GM19043 (cell line): Measurements from ENCODE around the gene SRP68.

Experiments
- ATAC-seq: cut with Tn5 transposase; IDR thresholded peaks from one replicate; pipeline ENCODE4 v1.9.1; 2021; ENCODE audit warnings: low read depth; ENCODE audit not compliant: unreplicated experiment

Gene SRP68

DNA sequence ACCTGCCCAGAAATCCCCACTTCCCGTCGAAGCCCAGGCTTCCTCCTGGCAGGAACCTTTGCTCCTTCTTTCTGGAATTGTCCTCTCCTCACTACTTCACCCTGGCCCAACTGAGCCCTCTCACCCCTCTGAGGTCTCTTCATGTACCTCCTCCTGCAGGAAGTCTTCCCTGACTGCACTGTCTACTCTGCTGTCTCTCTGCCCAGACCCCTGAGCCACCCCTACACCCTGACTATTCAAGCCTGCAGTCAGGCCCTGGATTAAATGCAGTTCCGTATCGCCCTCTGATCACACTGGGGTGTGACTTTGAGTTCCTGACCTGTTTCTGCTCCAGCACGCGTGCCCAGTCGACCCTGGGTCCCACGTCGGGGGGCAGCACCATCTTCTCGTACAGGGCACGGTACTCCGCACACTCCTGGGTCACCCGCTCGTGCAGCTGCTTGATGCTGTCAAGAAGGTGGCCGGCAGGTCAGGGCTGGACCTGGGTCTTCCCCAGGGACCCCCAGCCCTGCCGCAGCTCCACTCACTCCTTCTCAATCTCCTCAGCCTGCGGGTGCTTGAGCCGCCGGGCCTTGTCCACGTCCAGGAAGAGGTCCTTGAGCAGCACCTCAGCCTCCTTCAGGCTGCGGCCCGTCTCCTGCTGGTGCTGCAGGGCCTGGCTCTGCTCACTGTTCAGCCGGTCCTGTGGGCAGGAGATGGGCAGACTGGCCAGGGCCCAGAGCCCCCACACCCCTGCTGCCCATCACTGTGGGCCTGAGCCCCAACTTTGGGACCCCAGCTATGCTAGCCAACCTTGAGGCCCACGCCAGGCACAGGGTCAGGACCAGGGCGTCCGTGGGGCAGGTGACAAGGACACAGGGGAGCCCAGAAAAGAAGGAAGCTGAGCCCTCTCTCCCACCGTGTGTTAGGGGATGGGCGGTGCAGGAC lies 49.1 kb downstream of the SRP68 start:
- no peak for ATAC-seq

DNA sequence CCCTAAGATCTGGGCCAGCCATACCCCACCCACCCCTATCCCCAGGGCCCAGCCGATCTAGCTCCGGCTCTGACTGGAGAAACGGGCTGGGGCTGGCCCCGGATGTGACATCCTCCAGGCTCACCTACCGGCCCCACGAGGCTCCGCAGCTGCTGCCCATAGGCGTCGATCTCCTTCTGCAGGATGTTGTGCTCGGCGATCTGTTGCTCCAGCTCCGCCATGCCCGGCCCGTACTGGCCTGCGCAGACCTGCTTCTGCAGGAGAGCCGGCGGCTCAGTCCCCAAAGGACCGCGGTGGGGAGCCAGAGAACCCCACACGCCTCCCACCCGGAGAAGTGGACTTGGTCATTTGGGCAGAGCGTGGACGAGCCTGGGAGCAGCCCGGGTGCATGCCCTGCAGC lies 50.0 kb downstream of the SRP68 start:
- no peak for ATAC-seq

DNA sequence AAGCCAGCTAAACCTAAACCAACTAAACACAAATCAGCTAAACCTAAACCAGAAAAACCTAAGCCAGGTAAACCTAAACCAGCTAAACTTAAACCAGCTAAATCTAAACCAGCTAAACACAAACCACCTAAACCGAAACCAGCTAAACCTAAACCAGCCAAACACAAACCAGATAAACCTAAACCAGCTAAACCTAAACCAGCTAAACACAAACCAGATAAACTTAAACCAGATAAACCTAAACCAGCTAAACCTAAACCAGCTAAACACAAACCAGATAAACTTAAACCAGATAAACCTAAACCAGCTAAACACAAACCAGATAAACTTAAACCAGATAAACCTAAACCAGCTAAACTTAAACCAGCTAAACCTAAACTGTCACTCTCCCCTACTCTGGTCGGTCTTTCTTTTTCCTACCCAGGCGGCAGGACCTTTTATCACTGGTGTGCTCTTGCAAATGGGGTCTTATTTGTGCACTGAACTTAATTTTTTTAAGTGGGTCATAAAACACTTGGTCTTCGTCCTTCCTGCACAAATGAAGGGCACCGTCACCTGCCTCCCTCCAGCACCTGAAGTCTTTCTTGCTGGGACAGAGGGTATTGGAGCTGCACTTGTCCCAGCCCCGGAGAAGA lies 52.4 kb downstream of the SRP68 start:
- no peak for ATAC-seq

DNA sequence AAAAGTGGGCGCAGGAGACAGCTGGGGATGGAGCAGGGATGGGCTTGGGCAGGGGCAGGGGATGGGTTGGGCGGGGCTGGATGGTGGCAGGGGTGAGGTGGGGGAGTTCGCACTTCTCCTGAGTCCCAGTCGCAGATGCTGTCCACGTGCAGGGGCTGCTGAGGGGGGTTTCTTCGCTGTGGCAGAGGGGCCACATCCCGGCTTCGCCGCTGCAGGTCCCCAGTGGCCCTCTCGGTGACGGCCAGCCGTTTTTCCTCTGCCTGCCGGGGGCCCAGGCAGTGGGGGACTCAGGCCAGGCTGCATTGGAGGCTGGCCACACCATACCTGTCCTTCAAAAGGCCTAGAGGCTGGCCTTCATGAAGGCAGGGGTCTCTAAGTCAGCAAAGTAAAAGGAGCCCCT lies 53.5 kb downstream of the SRP68 start:
- ATAC-seq = no peak

DNA sequence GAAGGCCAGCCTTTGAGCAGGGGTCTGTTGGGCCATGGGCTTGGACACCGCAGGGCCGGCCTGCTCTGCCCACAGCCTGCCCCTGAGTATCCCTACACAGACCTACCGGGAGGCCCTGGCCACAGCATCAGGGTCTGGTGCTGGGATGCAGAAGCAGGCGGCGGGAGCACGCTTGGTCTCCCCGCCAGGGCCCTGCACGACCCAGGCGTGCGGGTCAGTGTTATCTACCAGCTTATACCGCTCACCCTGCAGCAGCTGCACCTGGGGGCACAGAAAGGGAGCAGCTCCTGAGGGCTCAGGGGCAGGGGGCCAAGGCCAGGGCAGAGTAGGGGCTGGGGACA lies 54.0 kb downstream of the SRP68 start:
- ATAC-seq = no peak

DNA sequence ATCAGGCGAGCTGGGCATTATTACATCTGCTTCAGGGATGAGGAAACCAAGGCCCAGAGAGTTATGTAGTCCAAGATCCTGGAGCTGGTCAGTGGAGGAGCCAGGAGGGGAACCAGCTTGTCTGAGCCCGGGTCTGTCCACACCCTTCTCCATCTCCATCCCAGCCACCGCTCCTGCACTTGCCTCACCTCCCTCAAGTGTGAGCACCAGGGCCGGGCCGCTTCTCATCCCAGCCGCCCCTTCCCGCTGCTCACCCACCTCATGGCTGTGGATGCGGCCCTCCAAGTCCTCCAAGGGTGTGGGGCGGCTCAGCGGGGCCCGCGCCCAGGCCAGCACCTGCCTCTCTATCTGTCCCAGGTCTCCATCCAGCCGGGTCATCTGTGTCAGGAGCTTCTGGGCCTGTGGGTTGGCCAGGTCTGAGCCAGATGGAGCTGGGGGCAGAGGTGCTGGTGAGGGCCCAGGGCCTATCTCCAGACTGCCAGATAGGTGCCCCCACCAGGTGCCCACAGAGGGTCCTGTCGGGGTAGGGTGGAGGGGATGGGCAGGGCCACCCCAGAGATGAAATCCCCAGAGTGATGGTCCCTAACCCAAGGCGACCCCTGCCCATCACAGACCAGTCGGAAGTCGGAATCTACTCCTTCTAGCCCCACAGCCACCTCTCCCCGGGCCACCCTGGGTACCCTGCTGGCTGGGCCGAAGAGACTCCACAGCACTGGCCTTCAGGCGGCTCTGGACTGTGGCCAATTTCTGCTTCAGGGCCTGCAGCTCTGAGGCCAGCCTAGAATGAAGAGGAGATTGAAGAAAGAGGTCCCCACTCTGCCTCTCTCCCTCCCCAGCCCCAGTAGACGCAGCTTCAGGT lies 54.6 kb downstream of the SRP68 start:
- no peak for ATAC-seq

GRCh38 chr17:76014925-76015261 lies 57.4 kb downstream of the SRP68 start:
- no peak for ATAC-seq

- no peak for ATAC-seq
Measured at GRCh38 chr17:76014100-76014924, 58.0 kb downstream of the SRP68 start.

DNA sequence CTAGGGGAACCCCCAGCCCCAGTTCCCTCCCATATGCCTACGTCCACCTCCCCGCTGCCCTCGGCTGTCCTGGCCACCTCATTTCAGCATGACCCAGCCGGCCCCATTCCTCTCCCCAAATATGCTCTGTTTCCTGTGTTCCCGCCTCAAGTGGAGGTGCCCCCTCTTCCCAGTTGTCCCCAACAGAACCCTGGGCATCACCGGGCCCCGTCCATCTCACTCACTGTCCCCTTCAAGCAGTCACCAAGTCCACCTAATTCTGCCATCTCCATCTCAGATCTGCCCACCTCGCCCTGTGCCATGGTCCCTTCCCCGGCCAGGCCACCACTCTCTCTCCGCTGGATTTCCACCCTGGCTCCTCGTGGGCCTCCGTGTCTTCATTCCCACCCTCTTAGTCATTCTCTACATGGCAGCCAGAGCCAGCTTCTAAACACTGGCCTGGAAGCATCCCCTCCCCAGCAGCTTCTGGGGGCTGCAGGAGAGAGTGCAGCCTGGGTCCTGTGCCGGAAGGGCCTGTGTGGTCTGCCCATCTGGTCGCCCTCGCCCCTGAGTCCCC lies 58.9 kb downstream of the SRP68 start:
- no peak for ATAC-seq

DNA sequence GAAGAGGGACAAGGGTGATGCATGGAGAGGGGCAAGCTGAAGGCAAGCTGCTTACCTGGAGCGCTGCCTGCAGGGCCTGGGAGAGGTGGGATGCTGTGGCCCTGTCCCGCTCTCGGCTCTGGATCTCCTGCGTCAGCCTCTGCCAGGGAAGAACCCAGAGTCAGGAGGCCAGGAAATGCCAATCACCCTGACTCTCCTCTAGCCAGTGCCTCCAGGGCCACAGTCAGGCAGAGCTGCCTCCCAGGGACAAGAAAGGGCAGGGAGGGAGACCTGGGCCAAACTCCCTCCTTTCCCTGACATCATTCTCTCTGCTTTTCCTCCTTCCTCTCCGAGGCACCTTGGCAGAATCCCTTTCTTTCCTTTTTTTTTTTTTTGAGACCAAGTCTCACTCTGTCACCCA lies 60.4 kb downstream of the SRP68 start:
- no peak for ATAC-seq

DNA sequence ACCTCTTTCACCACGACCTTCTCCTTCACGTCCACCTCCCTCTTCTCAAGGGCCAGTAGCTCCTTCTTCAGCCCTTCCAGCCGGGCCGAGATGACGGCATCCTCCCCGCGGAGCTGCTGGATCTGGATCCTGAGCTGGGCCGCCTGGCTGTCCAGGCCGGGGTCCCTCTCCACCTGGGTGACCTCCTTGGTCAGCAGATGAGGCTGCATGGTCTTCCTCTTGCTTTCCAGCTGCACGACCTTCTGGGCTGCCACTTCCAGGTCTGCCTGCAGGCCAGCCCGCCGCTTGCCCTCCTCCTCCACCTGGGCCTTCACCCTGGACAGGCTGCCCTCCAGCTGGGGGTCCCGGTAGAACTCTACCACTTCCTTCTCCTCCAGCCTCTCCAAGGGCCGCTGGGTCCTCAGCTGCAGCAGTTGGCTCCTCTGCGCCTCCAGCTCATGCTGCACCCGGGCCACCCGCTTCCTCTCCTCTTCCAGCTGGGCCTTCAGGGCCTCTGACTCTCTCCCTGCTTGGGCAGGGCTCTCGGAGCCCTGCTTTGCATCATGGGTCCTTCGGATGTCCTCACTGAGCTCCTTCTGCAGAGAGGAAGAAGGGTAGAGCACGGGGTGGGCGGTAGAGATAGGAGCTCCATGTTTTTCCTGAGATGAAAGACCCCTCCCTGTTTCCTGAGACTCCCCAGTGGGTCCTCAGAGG lies 62.2 kb downstream of the SRP68 start:
- no peak for ATAC-seq

GRCh38 chr17:76009447-76009846 lies 62.9 kb downstream of the SRP68 start:
- ATAC-seq = no peak

DNA sequence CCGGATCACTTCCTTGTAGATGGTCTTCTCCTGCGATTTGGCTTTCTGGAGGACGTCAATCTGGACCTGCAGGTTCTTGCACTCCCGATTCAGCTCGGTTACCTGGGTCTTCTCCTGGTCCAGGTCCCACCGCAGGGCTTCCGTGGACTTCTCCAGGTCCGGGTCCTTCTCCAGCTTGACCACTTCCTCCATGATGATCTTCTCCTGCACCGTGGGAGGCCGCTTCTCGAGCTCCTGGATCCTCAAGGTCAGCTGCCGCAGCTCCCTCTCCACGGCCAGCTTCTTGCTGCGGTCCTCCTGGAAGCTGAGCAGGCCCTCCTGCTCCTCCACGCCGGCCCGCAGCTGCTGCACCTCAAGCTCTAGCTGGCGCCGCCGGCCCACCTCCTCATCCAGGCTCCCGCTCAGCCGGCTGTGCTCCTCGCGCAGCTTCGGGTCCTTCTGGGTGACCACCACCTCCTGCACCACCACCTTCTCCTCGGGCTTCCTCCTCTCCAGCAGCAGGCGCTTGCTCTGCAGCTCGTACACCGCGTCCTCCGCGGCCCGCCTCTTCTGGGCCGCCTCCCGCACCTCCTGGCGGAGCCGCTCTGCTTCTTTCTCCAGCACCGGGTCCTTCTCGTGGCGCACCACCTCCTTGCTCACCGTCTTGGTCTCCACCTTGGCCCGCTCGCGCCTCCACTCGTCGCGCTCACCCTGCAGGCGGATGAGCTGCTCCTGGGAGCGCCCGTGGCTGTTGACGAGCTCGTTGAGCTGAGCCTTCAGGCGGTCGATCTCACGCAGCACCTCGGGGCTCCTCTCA lies 63.5 kb downstream of the SRP68 start:
- no peak for ATAC-seq

DNA sequence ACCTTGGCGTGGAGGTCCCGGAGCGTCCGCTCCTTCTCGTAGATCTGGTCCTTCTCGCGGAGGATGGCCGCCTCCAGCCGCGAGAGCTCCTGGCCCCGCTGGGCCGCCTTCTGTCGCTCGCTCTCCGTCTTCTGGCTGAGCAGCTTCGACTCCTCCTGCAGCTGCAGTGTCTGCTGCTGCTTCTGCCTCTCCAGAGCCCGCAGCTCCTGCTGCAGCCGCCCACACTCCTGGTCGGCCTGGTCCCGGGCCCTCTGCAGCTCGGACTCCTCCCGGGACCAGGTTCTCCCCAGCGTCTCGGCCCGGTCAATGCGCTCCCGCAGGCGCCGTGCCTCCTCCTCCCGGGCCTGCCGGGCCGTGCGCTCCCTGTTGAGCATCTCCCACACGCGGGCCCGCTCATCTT lies 64.1 kb downstream of the SRP68 start:
- no peak for ATAC-seq

GRCh38 chr17:76007850-76008165 lies 64.5 kb downstream of the SRP68 start:
- no peak for ATAC-seq

DNA sequence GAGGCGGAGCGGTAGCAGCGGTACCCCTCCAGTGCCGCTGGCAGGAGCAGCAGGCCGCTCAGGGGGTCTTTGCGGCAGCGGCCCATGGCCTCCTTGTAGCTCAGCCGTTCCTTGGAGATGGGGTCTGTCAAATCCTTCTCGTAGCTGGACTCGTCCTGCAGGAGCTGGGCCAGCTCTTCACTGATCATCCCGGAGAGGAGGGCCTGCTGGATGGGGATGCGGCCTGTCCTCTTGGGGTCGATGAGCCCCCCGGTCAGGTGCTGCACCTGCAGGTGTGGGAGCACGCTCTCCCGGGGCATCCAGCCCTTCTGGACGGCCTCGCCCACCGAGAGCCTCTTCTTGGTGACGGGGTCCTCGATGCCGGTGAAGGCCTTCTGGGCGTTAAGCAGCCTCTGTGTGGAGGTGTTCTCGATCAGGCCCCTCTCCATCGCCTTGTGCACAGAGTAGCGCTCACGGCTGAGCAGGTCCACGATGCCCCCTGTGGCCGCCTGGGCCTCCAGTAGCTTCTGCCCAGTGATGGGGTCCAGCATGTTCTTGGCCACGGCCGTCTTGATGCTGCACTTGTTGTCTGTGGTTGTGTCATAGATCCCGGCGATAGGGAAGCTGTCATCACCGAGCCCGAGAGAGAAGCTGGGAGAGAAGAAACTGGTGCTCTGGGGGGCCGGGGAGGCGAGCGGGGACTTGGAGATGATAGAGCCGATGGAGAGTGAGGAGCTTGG lies 65.0 kb downstream of the SRP68 start:
- ATAC-seq = no peak

DNA sequence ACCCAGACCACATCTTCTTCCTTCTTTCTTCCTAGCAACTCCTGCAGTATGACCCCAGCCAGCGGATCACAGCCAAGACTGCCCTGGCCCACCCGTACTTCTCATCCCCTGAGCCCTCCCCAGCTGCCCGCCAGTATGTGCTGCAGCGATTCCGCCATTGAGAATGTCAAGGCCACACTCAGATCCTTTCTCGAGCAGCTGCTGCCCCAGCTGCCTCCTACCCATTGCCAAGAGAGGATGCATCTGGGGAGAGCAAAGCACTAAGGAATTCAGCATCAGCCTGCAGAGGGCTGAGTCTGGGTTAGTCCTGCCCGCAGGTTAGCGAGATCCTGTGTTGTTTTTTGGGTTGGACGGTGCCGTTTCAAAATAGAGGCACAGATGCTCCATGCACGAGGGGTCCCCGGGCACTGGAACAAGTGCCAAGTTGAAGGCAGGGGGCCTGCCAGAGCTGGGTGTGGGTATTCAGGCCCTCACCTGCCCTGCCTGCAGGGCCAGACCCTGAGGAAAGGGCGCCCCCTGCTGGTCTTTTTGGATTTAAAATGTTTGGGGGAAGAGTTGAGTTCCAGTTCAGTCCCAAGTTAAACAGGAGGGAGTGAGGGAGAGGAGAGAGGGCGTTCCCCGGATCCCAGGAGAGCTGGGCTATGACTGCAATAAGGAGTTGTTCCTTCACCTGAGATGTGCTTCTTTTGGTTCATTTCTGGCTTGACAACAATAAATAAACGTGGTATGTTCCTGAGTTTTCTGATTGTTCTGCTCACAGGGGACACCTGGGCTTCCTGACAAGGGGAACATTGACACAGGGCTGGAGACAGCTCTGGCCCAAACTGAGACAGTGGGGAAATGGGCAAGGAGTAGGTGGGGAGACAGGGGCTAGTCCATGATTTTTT lies 66.8 kb downstream of the SRP68 start:
- ATAC-seq = no peak
